Measurements from ENCODE around the gene AMDHD2.

The AMDHD2 gene

GRCh38 chr16:2482708-2483534, 37.2 kb upstream of the AMDHD2 start:
- DNase-seq (ENCODE audit: low read depth): no peak

- DNase-seq (ENCODE audit: low read depth): no peak
Measured at GRCh38 chr16:2483939-2484897, 36.0 kb upstream of the AMDHD2 start.

GRCh38 chr16:2484898-2485508, 35.2 kb upstream of the AMDHD2 start:
- DNase-seq (ENCODE audit: low read depth): no peak

- DNase-seq (ENCODE audit: low read depth): no peak
Measured at GRCh38 chr16:2485811-2486507, 34.2 kb upstream of the AMDHD2 start.

GRCh38 chr16:2486645-2487516, 33.3 kb upstream of the AMDHD2 start:
- DNase-seq (ENCODE audit: low read depth): peak; percentile 61

- DNase-seq (ENCODE audit: low read depth): no peak
Measured at GRCh38 chr16:2487517-2487842, 32.7 kb upstream of the AMDHD2 start.

GRCh38 chr16:2487903-2488531, 32.2 kb upstream of the AMDHD2 start:
- DNase-seq (ENCODE audit: low read depth): no peak

- no peak for DNase-seq (ENCODE audit: low read depth)
Measured at GRCh38 chr16:2489581-2489980, 30.6 kb upstream of the AMDHD2 start.

GRCh38 chr16:2490190-2491105, 29.7 kb upstream of the AMDHD2 start:
- DNase-seq (ENCODE audit: low read depth): no peak

GRCh38 chr16:2492292-2492691, 27.9 kb upstream of the AMDHD2 start:
- no peak for DNase-seq (ENCODE audit: low read depth)

GRCh38 chr16:2493605-2494004, 26.6 kb upstream of the AMDHD2 start:
- DNase-seq (ENCODE audit: low read depth): no peak

- no peak for DNase-seq (ENCODE audit: low read depth)
Measured at GRCh38 chr16:2494616-2495015, 25.6 kb upstream of the AMDHD2 start.

GRCh38 chr16:2495041-2495440, 25.1 kb upstream of the AMDHD2 start:
- DNase-seq (ENCODE audit: low read depth): no peak

GRCh38 chr16:2496223-2497115, 23.7 kb upstream of the AMDHD2 start:
- DNase-seq (ENCODE audit: low read depth): no peak

GRCh38 chr16:2497116-2497630, 23.0 kb upstream of the AMDHD2 start:
- DNase-seq (ENCODE audit: low read depth): no peak

GRCh38 chr16:2497695-2498484, 22.3 kb upstream of the AMDHD2 start:
- DNase-seq (ENCODE audit: low read depth): no peak

- DNase-seq (ENCODE audit: low read depth): no peak
Measured at GRCh38 chr16:2498531-2499253, 21.5 kb upstream of the AMDHD2 start.

All from activated T-helper 9 cell treated with anti-CD3 and anti-CD28 coated beads, Interleukin-2, amount 50 U/mL, for 16 hours (primary cell).